RWPE1 (cell line): ENCODE results near the gene WDR1.

Source experiments
- CTCF ChIA-PET: fragments of 350-600 bp; sonication (Branson Sonifier 250); formaldehyde crosslinking; extraction: SDS; loops from one replicate; lab custom pipeline; 2021; lab: Yijun Ruan, JAX
- POLR2A ChIA-PET: fragments of 400-600 bp; formaldehyde crosslinking; extraction: SDS; loops from one replicate; lab custom pipeline; 2020; ENCODE audit warnings: antibody characterized with exemption; ENCODE audit not compliant: low non-redundant PET; lab: Yijun Ruan, JAX
- DNase-seq: peaks from one replicate; pipeline ENCODE4 v3.0.0; 2012; ENCODE audit warnings: low spot score
- H3K27ac ChIP-seq: fragments of 450-650 bp; 2 replicates; pipeline ENCODE4 v1.5.1; 2017
- CTCF ChIP-seq: fragments of 450-650 bp; conservative IDR thresholded peaks from 2 replicates; pipeline ENCODE4 v1.5.1; 2017; ENCODE audit warnings: low read depth, mild to moderate bottlenecking

The WDR1 gene

DNA sequence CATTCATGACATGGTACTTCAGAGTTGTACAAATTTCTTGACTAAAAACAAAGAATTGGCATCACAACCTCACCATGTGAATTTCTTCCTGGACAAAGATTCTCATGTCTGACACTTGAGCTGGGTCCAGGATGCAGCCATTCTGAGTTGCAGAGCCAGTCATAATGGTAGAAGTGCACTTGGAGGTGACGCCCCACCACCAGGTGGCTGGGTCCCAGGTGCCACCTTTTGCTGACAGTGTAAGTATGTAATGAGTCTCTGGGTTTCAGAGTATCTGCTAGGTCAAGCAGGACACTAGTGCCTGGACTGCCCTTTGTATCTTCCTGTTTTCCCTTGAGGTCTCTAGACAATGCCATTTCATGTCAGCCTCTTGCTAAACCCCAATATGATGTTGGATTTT, 36.6 kb upstream of the WDR1 start:
- DNase-seq: no peak
- no peak for TF ChIP-seq CTCF
- H3K27ac ChIP-seq: no peak overlapping the region
- ChIA-PET POLR2A (no interaction called here), CTCF (no interaction called here)

DNA sequence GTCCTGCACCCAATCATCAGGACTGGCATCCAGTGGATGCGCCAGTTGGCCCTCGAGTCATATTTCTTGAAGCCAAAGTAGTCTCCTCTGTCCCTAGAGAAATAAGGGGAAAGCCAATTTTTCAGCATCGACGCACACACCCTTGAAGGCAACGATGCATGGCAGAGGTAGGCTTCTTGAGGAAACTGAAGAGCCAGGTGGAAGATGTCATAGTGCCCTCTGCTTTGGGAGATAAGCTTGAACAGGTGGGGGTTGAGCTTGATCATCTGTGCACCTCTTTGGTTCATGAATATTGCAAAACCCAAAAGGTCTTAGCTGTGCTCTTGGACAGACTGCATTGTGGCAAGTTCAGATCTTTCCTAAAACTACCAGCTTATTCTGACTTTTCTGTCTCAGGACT, 34.6 kb upstream of the WDR1 start:
- ChIA-PET POLR2A (no interaction called here), CTCF (no interaction called here)
- no peak for TF ChIP-seq CTCF
- H3K27ac ChIP-seq: no peak overlapping the region
- no peak for DNase-seq

DNA sequence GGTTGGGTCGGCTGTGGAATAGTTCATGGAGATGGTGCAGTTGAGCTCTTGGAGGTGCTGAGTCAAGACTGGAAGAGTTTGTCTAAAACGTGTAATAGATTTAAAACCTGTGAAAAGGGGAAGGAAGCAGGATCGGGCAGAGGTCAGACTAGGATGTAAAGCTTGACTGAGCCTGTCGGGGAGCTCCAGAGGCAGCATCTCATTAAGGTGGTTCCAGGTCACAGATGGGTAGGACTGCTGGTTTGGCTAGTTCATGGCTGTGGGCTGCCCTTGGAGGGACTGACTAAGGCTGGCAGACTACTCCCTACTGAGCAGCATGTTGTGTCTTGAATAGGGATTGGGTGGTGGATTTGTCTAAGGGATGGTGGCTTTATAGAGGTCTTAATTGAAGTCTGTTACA, 28.4 kb upstream of the WDR1 start:
- ChIA-PET POLR2A (no interaction called here), CTCF (interaction anchor here (0.6 kb wide), 1 partner anchor 9 kb away, joined by 5 read pairs; no protein-coding TSS in a partner anchor)
- no peak overlapping the region for H3K27ac ChIP-seq

GRCh38 chr4:10144479-10144878, 27.9 kb upstream of the WDR1 start:
- no peak for TF ChIP-seq CTCF
- no peak overlapping the region for H3K27ac ChIP-seq
- CTCF ChIA-PET: no interaction called here
- POLR2A ChIA-PET: no interaction called here
- no peak for DNase-seq

More for the DNA sequence above, 28.4 kb upstream of the WDR1 start:
- no peak for DNase-seq
- TF ChIP-seq CTCF: no peak

GRCh38 chr4:10143171-10143570, 26.6 kb upstream of the WDR1 start:
- no peak for DNase-seq
- ChIA-PET POLR2A (no interaction called here), CTCF (no interaction called here)
- TF ChIP-seq CTCF: no peak
- H3K27ac ChIP-seq: no peak overlapping the region

DNA sequence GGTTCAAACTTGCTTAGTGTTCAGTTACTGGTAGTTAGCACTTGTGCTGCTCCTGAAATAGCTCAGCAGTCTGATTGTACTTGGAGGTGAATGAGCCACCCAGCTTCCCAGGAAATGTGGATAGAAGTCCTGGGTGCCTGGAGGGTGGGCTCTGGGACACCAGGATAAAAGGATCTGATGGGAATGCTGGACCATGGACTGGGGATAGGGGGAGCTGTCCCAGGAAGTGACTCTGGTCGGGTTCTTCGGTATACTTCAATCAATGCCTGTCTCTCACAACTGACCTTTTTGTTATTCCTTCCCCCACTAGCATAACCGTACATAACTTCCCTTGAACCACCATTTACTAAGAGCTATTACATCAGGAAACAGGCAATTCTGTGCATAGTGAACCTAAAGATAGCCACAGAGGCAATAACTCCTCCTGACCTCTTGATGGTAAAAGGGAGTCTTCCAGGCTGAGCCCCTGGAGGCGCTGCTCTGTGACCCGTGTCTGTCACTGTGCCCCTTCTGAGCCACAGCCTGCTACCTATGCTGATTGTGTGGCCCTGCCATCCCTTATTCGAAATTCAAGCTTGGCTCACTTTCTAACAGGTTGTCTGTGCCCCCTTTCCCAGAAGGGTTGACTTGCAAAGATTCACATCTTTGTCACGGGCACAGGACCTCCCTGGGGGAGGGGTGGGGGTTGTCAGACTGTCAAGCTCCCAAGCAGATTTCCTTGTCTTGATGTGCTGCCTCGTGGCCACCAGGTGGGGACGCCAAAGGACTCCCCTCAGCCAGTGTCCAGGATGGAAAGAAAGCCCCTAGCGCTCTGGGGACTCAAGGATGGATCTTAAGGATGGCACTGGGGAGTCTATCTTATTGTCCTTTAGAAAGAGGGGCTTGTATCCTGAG, 24.5 kb upstream of the WDR1 start:
- no peak for DNase-seq
- no peak for TF ChIP-seq CTCF
- ChIA-PET POLR2A (no interaction called here), CTCF (interaction anchor here (0.7 kb wide), 1 partner anchor 33 kb away, joined by 5 read pairs; no protein-coding TSS in a partner anchor)
- no peak overlapping the region for H3K27ac ChIP-seq
